ENCODE data around the gene CHMP6. TPM values are rescaled to one million over a fixed set of nuclear protein-coding genes. Genes with fewer than 3 reads are reported as not detected.
A peak's percentile ranks its signal among the peaks of the same experiment; 100 is the strongest.

Gene CHMP6
- total RNA-seq, 2 experiments from 2014 or later = 29.8 to 34.6 TPM

GRCh38 chr17:80970762-80971703, 20.6 kb upstream of the CHMP6 start:
- DNase-seq (no peak), ATAC-seq (no peak)
- Mint-ChIP-seq H3K4me1 (peaks cover 14% of the 10 kb centered on the region), H3K27me3 (peaks cover 13% of the 10 kb centered on the region), H3K4me3 (no peak overlapping the region), H3K9me3 (ENCODE audit: low read depth) (no peaks in the 10 kb centered on the region), H3K27ac (peak overlapping the region; percentile 70), H3K36me3 (peaks cover 1% of the 10 kb centered on the region)
- CTCF ChIA-PET = interaction anchor here (0.7 to 3.0 kb wide), 10 partner anchors 10 to 546 kb away, joined by 3 to 19 read pairs (median 3); no protein-coding TSS in a partner anchor

- H3K9me3 Mint-ChIP-seq (ENCODE audit: low read depth) = no peaks in the 10 kb centered on the region
- H3K27ac Mint-ChIP-seq = no peak overlapping the region
These were observed 19.8 kb upstream of the CHMP6 start for GRCh38 chr17:80971704-80972304.

GRCh38 chr17:80976701-80977100, 14.9 kb upstream of the CHMP6 start:
- no peak overlapping the region for H3K27ac Mint-ChIP-seq

More at GRCh38 chr17:80971704-80972304, 19.8 kb upstream of the CHMP6 start:
- H3K4me3 Mint-ChIP-seq = no peak overlapping the region
- CTCF ChIA-PET = interaction anchor here (0.7 to 3.0 kb wide), 5 partner anchors 10 to 424 kb away, joined by 3 to 12 read pairs (median 3); no protein-coding TSS in a partner anchor
- H3K36me3 Mint-ChIP-seq = no peaks in the 10 kb centered on the region
- H3K27me3 Mint-ChIP-seq = peaks cover 14% of the 10 kb centered on the region
- peaks cover 14% of the 10 kb centered on the region for H3K4me1 Mint-ChIP-seq
- ATAC-seq = no peak
- DNase-seq = no peak

GRCh38 chr17:80977172-80977571, 14.5 kb upstream of the CHMP6 start:
- H3K9me3 Mint-ChIP-seq (ENCODE audit: low read depth) = no peaks in the 10 kb centered on the region
- CTCF ChIA-PET = interaction anchor here (3.4 kb wide), 1 partner anchor 550 kb away, joined by 20 read pairs; no protein-coding TSS in a partner anchor

More at GRCh38 chr17:80976701-80977100, 14.9 kb upstream of the CHMP6 start:
- H3K36me3 Mint-ChIP-seq = no peaks in the 10 kb centered on the region
- ATAC-seq (no peak), DNase-seq (no peak)
- peaks cover 19% of the 10 kb centered on the region for H3K27me3 Mint-ChIP-seq
- CTCF ChIA-PET = interaction anchor here (0.7 kb wide), 2 partner anchors 11 to 550 kb away, joined by 3 read pairs; no protein-coding TSS in a partner anchor
- peaks cover 10% of the 10 kb centered on the region for H3K4me1 Mint-ChIP-seq
- no peak overlapping the region for H3K4me3 Mint-ChIP-seq
- no peaks in the 10 kb centered on the region for H3K9me3 Mint-ChIP-seq (ENCODE audit: low read depth)

GRCh38 chr17:80978499-80979497, 12.8 kb upstream of the CHMP6 start:
- ATAC-seq (no peak), DNase-seq (no peak)
- Mint-ChIP-seq H3K9me3 (ENCODE audit: low read depth) (no peaks in the 10 kb centered on the region), H3K27me3 (peaks cover 21% of the 10 kb centered on the region), H3K4me3 (no peak overlapping the region), H3K4me1 (peaks cover 10% of the 10 kb centered on the region), H3K27ac (no peak overlapping the region), H3K36me3 (no peaks in the 10 kb centered on the region)
- CTCF ChIA-PET = interaction anchor here (1.0 to 3.4 kb wide), 6 partner anchors 10 to 553 kb away, joined by 3 to 20 read pairs (median 3); partner anchors contain the start of gene CHMP6

More at GRCh38 chr17:80977172-80977571, 14.5 kb upstream of the CHMP6 start:
- ATAC-seq = no peak
- no peak for DNase-seq
- Mint-ChIP-seq H3K4me1 (peaks cover 10% of the 10 kb centered on the region), H3K36me3 (no peaks in the 10 kb centered on the region), H3K27me3 (peaks cover 21% of the 10 kb centered on the region), H3K27ac (no peak overlapping the region), H3K4me3 (no peak overlapping the region)

GRCh38 chr17:80979547-80980378, 11.9 kb upstream of the CHMP6 start:
- Mint-ChIP-seq H3K4me1 (peaks cover 10% of the 10 kb centered on the region), H3K4me3 (no peak overlapping the region), H3K36me3 (no peaks in the 10 kb centered on the region), H3K27ac (no peak overlapping the region), H3K27me3 (peaks cover 17% of the 10 kb centered on the region), H3K9me3 (ENCODE audit: low read depth) (no peaks in the 10 kb centered on the region)
- CTCF ChIA-PET = interaction anchor here (1.1 to 3.4 kb wide), 3 partner anchors 12 to 553 kb away, joined by 3 to 20 read pairs (median 8); partner anchors contain the start of gene CHMP6
- ATAC-seq = no peak
- no peak for DNase-seq

GRCh38 chr17:80980397-80981061, 11.1 kb upstream of the CHMP6 start:
- H3K9me3 Mint-ChIP-seq (ENCODE audit: low read depth) = no peaks in the 10 kb centered on the region
- peak overlapping the region; percentile 32 for H3K4me3 Mint-ChIP-seq
- ATAC-seq (peak; percentile 52), DNase-seq (no peak)
- H3K27me3 Mint-ChIP-seq = peaks cover 11% of the 10 kb centered on the region
- H3K27ac Mint-ChIP-seq = peak overlapping the region; percentile 17
- H3K36me3 Mint-ChIP-seq = no peaks in the 10 kb centered on the region
- CTCF ChIA-PET = interaction anchor here (0.6 to 3.4 kb wide), 8 partner anchors 11 to 565 kb away, joined by 3 to 23 read pairs (median 4); no protein-coding TSS in a partner anchor
- H3K4me1 Mint-ChIP-seq = peaks cover 10% of the 10 kb centered on the region

- ATAC-seq = peak; percentile 61
- no peaks in the 10 kb centered on the region for H3K36me3 Mint-ChIP-seq
- peaks cover 11% of the 10 kb centered on the region for H3K27me3 Mint-ChIP-seq
- H3K27ac Mint-ChIP-seq = no peak overlapping the region
- DNase-seq = no peak
- peak overlapping the region; percentile 32 for H3K4me3 Mint-ChIP-seq
- H3K4me1 Mint-ChIP-seq = peaks cover 10% of the 10 kb centered on the region
- no peaks in the 10 kb centered on the region for H3K9me3 Mint-ChIP-seq (ENCODE audit: low read depth)
- CTCF ChIA-PET = interaction anchor here (0.6 to 2.5 kb wide), 7 partner anchors 9 to 566 kb away, joined by 3 to 23 read pairs (median 4); no protein-coding TSS in a partner anchor
These were observed 10.4 kb upstream of the CHMP6 start for GRCh38 chr17:80981062-80981902.

- CTCF ChIA-PET = interaction anchor here (0.6 to 2.5 kb wide), 6 partner anchors 8 to 566 kb away, joined by 3 to 23 read pairs (median 4); no protein-coding TSS in a partner anchor
- Mint-ChIP-seq H3K27me3 (peaks cover 8% of the 10 kb centered on the region), H3K4me3 (no peak overlapping the region), H3K9me3 (ENCODE audit: low read depth) (no peaks in the 10 kb centered on the region), H3K4me1 (peaks cover 10% of the 10 kb centered on the region), H3K27ac (no peak overlapping the region), H3K36me3 (no peaks in the 10 kb centered on the region)
- ATAC-seq (no peak), DNase-seq (no peak)
These were observed 9.7 kb upstream of the CHMP6 start for GRCh38 chr17:80981929-80982425.

GRCh38 chr17:80982426-80982974, 9.1 kb upstream of the CHMP6 start:
- Mint-ChIP-seq H3K9me3 (ENCODE audit: low read depth) (no peaks in the 10 kb centered on the region), H3K27ac (no peak overlapping the region), H3K4me3 (no peak overlapping the region), H3K36me3 (no peaks in the 10 kb centered on the region), H3K4me1 (peaks cover 10% of the 10 kb centered on the region), H3K27me3 (peaks cover 8% of the 10 kb centered on the region)
- CTCF ChIA-PET = interaction anchor here (0.8 to 2.5 kb wide), 3 partner anchors 10 to 555 kb away, joined by 3 to 23 read pairs (median 4); no protein-coding TSS in a partner anchor
- DNase-seq = no peak
- no peak for ATAC-seq
